AG10803 (cell line): Measurements from ENCODE around the gene CCDC12.

ENCODE experiments used
- DNase-seq: peaks from one replicate; pipeline ENCODE4 v3.0.0; 2010; ENCODE audit warnings: low read depth
- H3K4me3 ChIP-seq: 2 replicates; pipeline ENCODE4 v1.5.1; 2011; ENCODE audit warnings: mild to moderate bottlenecking, low read length, control low read depth
- CTCF ChIP-seq: conservative IDR thresholded peaks from 2 replicates; pipeline ENCODE4 v1.5.1; 2011; ENCODE audit warnings: mild to moderate bottlenecking, low read length, control low read depth, inconsistent platforms

CCDC12 gene

GRCh38 chr3:46930945-46931403, 45.6 kb downstream of the CCDC12 start:
- no peak overlapping the region for H3K4me3 ChIP-seq
- no peak for TF ChIP-seq CTCF
- DNase-seq, result peak; percentile 30

GRCh38 chr3:46930166-46930944, 46.2 kb downstream of the CCDC12 start:
- H3K4me3 ChIP-seq, result no peak overlapping the region
- no peak for TF ChIP-seq CTCF
- no peak for DNase-seq

- H3K4me3 ChIP-seq, result no peak overlapping the region
- TF ChIP-seq CTCF, result no peak
- no peak for DNase-seq
Measured at GRCh38 chr3:46929324-46929723, 47.2 kb downstream of the CCDC12 start.

- H3K4me3 ChIP-seq, result no peak overlapping the region
- no peak for DNase-seq
- TF ChIP-seq CTCF, result no peak
Measured at GRCh38 chr3:46928282-46928681, 48.3 kb downstream of the CCDC12 start.

- H3K4me3 ChIP-seq, result no peak overlapping the region
- no peak for TF ChIP-seq CTCF
- no peak for DNase-seq
Measured at GRCh38 chr3:46927718-46928073, 48.8 kb downstream of the CCDC12 start.

GRCh38 chr3:46926871-46927717, 49.5 kb downstream of the CCDC12 start:
- no peak for TF ChIP-seq CTCF
- DNase-seq, result no peak
- H3K4me3 ChIP-seq, result no peak overlapping the region
